ENCODE results near the gene PRPF31. TPM values are rescaled to one million over a fixed set of nuclear protein-coding genes. Genes with fewer than 3 reads are reported as not detected.

PRPF31 gene
- total RNA-seq, 3 donors from 2014 or later, result 34.3 to 54.6 (median 39.9) TPM

GRCh38 chr19:54158812-54159351 is 43.3 kb downstream of the PRPF31 start:
- DNase-seq, result peak in 1 of 3 donors; percentile 40
- no peak for TF ChIP-seq CTCF (IDR thresholded peaks at IDR 0.05)
- Histone ChIP-seq H3K4me1 (ENCODE audit: low read depth) (peaks cover 43% of the 10 kb centered on the region), H3K36me3 (ENCODE audit: low read depth) (peaks cover 7% of the 10 kb centered on the region), H3K4me3 (peak overlapping the region; percentile 43), H3K9me3 (no peaks in the 10 kb centered on the region)
- ATAC-seq, result no peak
- intact Hi-C loops (cut with DNase I, micrococcal nuclease), result no loop called here

- Histone ChIP-seq H3K9me3 (no peaks in the 10 kb centered on the region), H3K36me3 (ENCODE audit: low read depth) (peaks cover 7% of the 10 kb centered on the region), H3K4me3 (peak within 1 kb of the TSS; percentile 43), H3K4me1 (ENCODE audit: low read depth) (peaks cover 50% of the 10 kb centered on the region)
- intact Hi-C loops (cut with DNase I, micrococcal nuclease), result no loop called here
- DNase-seq, result peak; percentile 98 to 100 (median 100)
- ATAC-seq, result peak; percentile 82
- peak; percentile 18 for TF ChIP-seq CTCF (IDR thresholded peaks at IDR 0.05)
Observed at GRCh38 chr19:54159352-54160181, 44.0 kb downstream of the PRPF31 start, which contains the start of gene LENG1. Gene LENG1, minus strand, starts transcription at chr19:54159721. Its CDS starts 26 bp downstream, at chr19:54159695.

- no peak for ATAC-seq
- TF ChIP-seq CTCF (IDR thresholded peaks at IDR 0.05), result no peak
- Histone ChIP-seq H3K4me3 (peak overlapping the region; percentile 43), H3K9me3 (no peaks in the 10 kb centered on the region), H3K36me3 (ENCODE audit: low read depth) (peaks cover 7% of the 10 kb centered on the region), H3K4me1 (ENCODE audit: low read depth) (peaks cover 54% of the 10 kb centered on the region)
- intact Hi-C loops (cut with DNase I, micrococcal nuclease), result no loop called here
- peak in 2 of 3 donors; percentile 53 to 72 for DNase-seq
Observed at GRCh38 chr19:54160182-54160811, 44.7 kb downstream of the PRPF31 start.

- H3K9me3 ChIP-seq, result no peaks in the 10 kb centered on the region
- DNase-seq (no peak), ATAC-seq (no peak)
- H3K36me3 ChIP-seq (ENCODE audit: low read depth), result peaks cover 2% of the 10 kb centered on the region
- H3K4me3 ChIP-seq, result no peak overlapping the region
- intact Hi-C loops (cut with DNase I, micrococcal nuclease), result no loop called here
- no peak for TF ChIP-seq CTCF (IDR thresholded peaks at IDR 0.05)
- H3K4me1 ChIP-seq (ENCODE audit: low read depth), result peaks cover 54% of the 10 kb centered on the region
Observed at GRCh38 chr19:54160854-54161253, 45.3 kb downstream of the PRPF31 start.

- DNase-seq (peak; percentile 93 to 96 (median 94)), ATAC-seq (peak; percentile 64)
- Histone ChIP-seq H3K36me3 (ENCODE audit: low read depth) (no peaks in the 10 kb centered on the region), H3K4me1 (ENCODE audit: low read depth) (peaks cover 54% of the 10 kb centered on the region), H3K9me3 (no peaks in the 10 kb centered on the region), H3K4me3 (no peak overlapping the region)
- intact Hi-C loops (cut with DNase I, micrococcal nuclease), result no loop called here
- TF ChIP-seq CTCF (IDR thresholded peaks at IDR 0.05), result no peak
Observed at GRCh38 chr19:54162241-54162805, 46.8 kb downstream of the PRPF31 start.
